Femur (tissue), 1 donor: ENCODE data around the gene CLCN3.
"Not testable (repeated sequence)": the region's sequence is repeated elsewhere in the genome, so short reads cannot be mapped to it uniquely, and the experiment has no call there.

ENCODE experiments used
- DNase-seq: peaks from one replicate; pipeline ENCODE4 v3.0.0-alpha.2; 2017

The CLCN3 gene

GRCh38 chr4:169618286-169618685 is 2.1 kb upstream of the CLCN3 start:
- DNase-seq: no peak

GRCh38 chr4:169618986-169619385 is 1.4 kb upstream of the CLCN3 start:
- no peak for DNase-seq

GRCh38 chr4:169619518-169619957 is 840 bp upstream of the CLCN3 start:
- peak; percentile 59 for DNase-seq

GRCh38 chr4:169620880-169621248 is 486 bp downstream of the CLCN3 start:
- DNase-seq: peak; percentile 41

GRCh38 chr4:169621731-169622492 is 1.5 kb downstream of the CLCN3 start:
- DNase-seq: no peak

- no peak for DNase-seq
Observed at GRCh38 chr4:169622566-169622965, 2.2 kb downstream of the CLCN3 start.

- DNase-seq: not testable (repeated sequence)
Observed at GRCh38 chr4:169624012-169624411, 3.6 kb downstream of the CLCN3 start.

GRCh38 chr4:169625886-169626285 is 5.5 kb downstream of the CLCN3 start:
- no peak for DNase-seq

GRCh38 chr4:169626331-169627282 is 6.2 kb downstream of the CLCN3 start:
- DNase-seq: no peak

GRCh38 chr4:169627307-169627706 is 6.9 kb downstream of the CLCN3 start:
- no peak for DNase-seq

GRCh38 chr4:169628579-169628978 is 8.2 kb downstream of the CLCN3 start:
- DNase-seq: no peak

- DNase-seq: no peak
Observed at GRCh38 chr4:169630069-169630468, 9.7 kb downstream of the CLCN3 start.

- no peak for DNase-seq
Observed at GRCh38 chr4:169632896-169633295, 12.5 kb downstream of the CLCN3 start.

GRCh38 chr4:169634975-169635374 is 14.6 kb downstream of the CLCN3 start:
- no peak for DNase-seq

GRCh38 chr4:169640261-169640870 is 20.0 kb downstream of the CLCN3 start:
- no peak for DNase-seq

- no peak for DNase-seq
Observed at GRCh38 chr4:169644802-169645201, 24.4 kb downstream of the CLCN3 start.

GRCh38 chr4:169645627-169646026 is 25.2 kb downstream of the CLCN3 start:
- no peak for DNase-seq

GRCh38 chr4:169649545-169650226 is 29.3 kb downstream of the CLCN3 start:
- no peak for DNase-seq

GRCh38 chr4:169650227-169650936 is 30.0 kb downstream of the CLCN3 start:
- DNase-seq: no peak

GRCh38 chr4:169652535-169652934 is 32.2 kb downstream of the CLCN3 start:
- no peak for DNase-seq

- no peak for DNase-seq
Observed at GRCh38 chr4:169655401-169655800, 35.0 kb downstream of the CLCN3 start.

- DNase-seq: no peak
Observed at GRCh38 chr4:169657470-169658107, 37.2 kb downstream of the CLCN3 start.
